Neural cell (in vitro differentiated cells): Measurements from ENCODE around the gene IBA57. TPM values are rescaled to one million over a fixed set of nuclear protein-coding genes. Genes with fewer than 3 reads are reported as not detected.

Experiments used
- H2AFZ ChIP-seq: fragments of 200-600, 300-800 bp; sonication (generic), shearing (Covaris generic); 2 replicates; pipeline ENCODE4 v1.6.0; 2014; ENCODE audit warnings: low read depth, mild to moderate bottlenecking, antibody characterized with exemption, low read length, moderate library complexity
- H3F3A ChIP-seq: fragments of 200-600 bp; shearing (Covaris generic); 2 replicates; pipeline ENCODE4 v1.6.1; 2016; ENCODE audit warnings: mild to moderate bottlenecking, moderate library complexity, mixed read lengths, antibody characterized with exemption, low read length; ENCODE audit not compliant: insufficient read depth, poor library complexity, severe bottlenecking
- H3K27ac ChIP-seq: fragments of 200-600, 300-800 bp; sonication (generic), shearing (Covaris generic); 2 replicates; pipeline ENCODE4 v1.5.1; 2014; ENCODE audit warnings: mild to moderate bottlenecking, low read length, moderate library complexity
- H3K27me3 ChIP-seq: fragments of 300-800, 200-600 bp; sonication (generic), shearing (Covaris generic); 2 replicates; pipeline ENCODE4 v1.6.0; 2014; ENCODE audit warnings: mild to moderate bottlenecking, low read depth, low read length, moderate library complexity; ENCODE audit not compliant: insufficient read depth
- H3K36me3 ChIP-seq: fragments of 300-800, 200-600 bp; sonication (generic), shearing (Covaris generic); 2 replicates; pipeline ENCODE4 v1.5.1; 2014; ENCODE audit warnings: mild to moderate bottlenecking, antibody characterized with exemption, low read length, moderate library complexity; ENCODE audit not compliant: insufficient read depth
- H3K4me2 ChIP-seq: fragments of 300-800, 200-600 bp; sonication (generic), shearing (Covaris generic); 2 replicates; pipeline ENCODE4 v1.6.0; 2014; ENCODE audit warnings: mild to moderate bottlenecking, low read length
- H3K4me3 ChIP-seq: fragments of 300-800, 200-600 bp; sonication (generic), shearing (Covaris generic); 2 replicates; pipeline ENCODE4 v1.5.1; 2014; ENCODE audit warnings: mild to moderate bottlenecking, low read length, moderate library complexity
- H3K79me2 ChIP-seq: fragments of 200-600 bp; shearing (Covaris generic); replicated peaks from 2 replicates; pipeline ENCODE4 v1.6.0; 2014; ENCODE audit warnings: mild to moderate bottlenecking, low read length, moderate library complexity; ENCODE audit not compliant: insufficient read depth
- H3K9ac ChIP-seq: fragments of 300-800, 200-600 bp; sonication (generic), shearing (Covaris generic); 2 replicates; pipeline ENCODE4 v1.6.1; 2016; ENCODE audit warnings: mild to moderate bottlenecking, low read length, mixed read lengths
- H3K9me2 ChIP-seq: fragments of 200-600 bp; shearing (Covaris generic); 2 replicates; pipeline ENCODE4 v1.6.1; 2016; ENCODE audit warnings: mild to moderate bottlenecking, low read length, mixed read lengths; ENCODE audit not compliant: insufficient read depth
- H3K9me3 ChIP-seq: fragments of 200-600, 300-800 bp; sonication (generic), shearing (Covaris generic); 2 replicates; pipeline ENCODE4 v1.6.1; 2016; ENCODE audit warnings: mild to moderate bottlenecking, mixed run types, low read length, moderate library complexity, mixed read lengths
- H4K20me1 ChIP-seq: fragments of 200-600 bp; shearing (Covaris generic); 2 replicates; pipeline ENCODE4 v1.6.1; 2016; ENCODE audit warnings: mild to moderate bottlenecking, mixed run types; ENCODE audit not compliant: insufficient read depth
- EP300 ChIP-seq: fragments of 450-650 bp; conservative IDR thresholded peaks from 2 replicates; pipeline ENCODE4 v1.6.1; 2014; ENCODE audit warnings: antibody characterized with exemption, mild to moderate bottlenecking, moderate library complexity; ENCODE audit not compliant: poor library complexity, severe bottlenecking
- EZH2 ChIP-seq: fragments of 200-600, 300-800 bp; shearing (Covaris generic), sonication (generic); IDR thresholded peaks from 2 replicates; pipeline ENCODE4 v1.6.1; 2014; ENCODE audit warnings: antibody characterized with exemption, low read length, borderline replicate concordance, mild to moderate bottlenecking; ENCODE audit not compliant: insufficient read depth, poor library complexity, severe bottlenecking
- MXI1 ChIP-seq: fragments of 450-650 bp; conservative IDR thresholded peaks from 2 replicates; pipeline ENCODE4 v1.6.1; 2014; ENCODE audit warnings: antibody characterized with exemption, mild to moderate bottlenecking; ENCODE audit not compliant: poor library complexity, severe bottlenecking
- POLR2AphosphoS5 ChIP-seq: IDR thresholded peaks from 2 replicates; pipeline ENCODE4 v1.6.1; 2012
- RAD21 ChIP-seq: fragments of 450-650 bp; conservative IDR thresholded peaks from 2 replicates; pipeline ENCODE4 v1.6.1; 2014; ENCODE audit warnings: antibody characterized with exemption, mild to moderate bottlenecking, moderate library complexity
- SMC3 ChIP-seq: fragments of 450-650 bp; conservative IDR thresholded peaks from 2 replicates; pipeline ENCODE4 v1.6.1; 2014; ENCODE audit warnings: antibody characterized with exemption, mild to moderate bottlenecking, moderate library complexity; ENCODE audit not compliant: poor library complexity
- TAF1 ChIP-seq: IDR thresholded peaks from 2 replicates; pipeline ENCODE4 v1.6.1; 2012; ENCODE audit warnings: low read depth
- polyA plus RNA-seq: library from polyadenylated mRNA; depleted of rRNA; stranded (reverse); fragments of >200 nt; gene quantifications from 2 replicates; pipeline ENCODE4 v1.2.3, GENCODE V29; 2014
- TF ChIP-seq, protein P1 (sequence below): IDR thresholded peaks from 2 replicates; pipeline ENCODE4 v1.6.1; 2012; ENCODE audit warnings: borderline replicate concordance
- TF ChIP-seq, protein P2 (sequence below): fragments of 450-650 bp; IDR thresholded peaks from 2 replicates; pipeline ENCODE4 v1.5.1; 2014; ENCODE audit warnings: antibody characterized with exemption, mild to moderate bottlenecking, moderate library complexity; ENCODE audit not compliant: poor library complexity, severe bottlenecking

The IBA57 gene
- polyA plus RNA-seq, 1 donor from 2014 or later: 5.5 TPM

DNA sequence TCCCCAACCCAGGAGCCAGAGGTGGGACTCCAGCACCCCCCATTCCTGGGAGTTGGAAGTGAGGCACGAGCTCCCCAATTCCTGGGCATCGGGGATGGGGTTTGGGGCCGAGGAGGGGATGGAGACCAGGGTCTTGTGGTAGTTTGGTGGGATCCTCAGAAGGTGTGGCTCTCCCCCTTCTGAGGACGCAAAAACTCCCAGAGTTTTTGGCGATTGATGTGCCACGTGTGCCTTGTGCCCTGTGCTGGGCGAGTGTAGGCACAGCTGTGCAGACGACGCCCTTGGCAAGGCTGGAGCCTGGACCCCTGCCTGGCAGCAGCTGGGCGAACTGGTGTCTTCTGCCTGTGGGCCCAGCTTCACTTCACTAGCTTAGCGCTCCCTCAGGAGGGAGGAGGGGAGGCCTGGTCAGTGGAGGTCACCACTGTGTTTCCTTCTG, 22.9 kb upstream of the IBA57 start:
- H3K9ac ChIP-seq: no peak overlapping the region
- peaks cover 26% of the 10 kb centered on the region for H3K79me2 ChIP-seq
- H3K4me3 ChIP-seq: peak overlapping the region; percentile 69
- H3K36me3 ChIP-seq: no peaks in the 10 kb centered on the region
- no peaks in the 10 kb centered on the region for H3F3A ChIP-seq
- H3K4me2 ChIP-seq: no peak overlapping the region
- H4K20me1 ChIP-seq: peaks cover 16% of the 10 kb centered on the region
- no peaks in the 10 kb centered on the region for H3K9me3 ChIP-seq
- H3K27ac ChIP-seq: no peak overlapping the region
- TF ChIP-seq RAD21: no peak
- no peak for TF ChIP-seq POLR2AphosphoS5
- no peak for TF ChIP-seq EZH2
- no peak for TF ChIP-seq EP300
- no peak for TF ChIP-seq TAF1
- TF ChIP-seq, protein P1, sequence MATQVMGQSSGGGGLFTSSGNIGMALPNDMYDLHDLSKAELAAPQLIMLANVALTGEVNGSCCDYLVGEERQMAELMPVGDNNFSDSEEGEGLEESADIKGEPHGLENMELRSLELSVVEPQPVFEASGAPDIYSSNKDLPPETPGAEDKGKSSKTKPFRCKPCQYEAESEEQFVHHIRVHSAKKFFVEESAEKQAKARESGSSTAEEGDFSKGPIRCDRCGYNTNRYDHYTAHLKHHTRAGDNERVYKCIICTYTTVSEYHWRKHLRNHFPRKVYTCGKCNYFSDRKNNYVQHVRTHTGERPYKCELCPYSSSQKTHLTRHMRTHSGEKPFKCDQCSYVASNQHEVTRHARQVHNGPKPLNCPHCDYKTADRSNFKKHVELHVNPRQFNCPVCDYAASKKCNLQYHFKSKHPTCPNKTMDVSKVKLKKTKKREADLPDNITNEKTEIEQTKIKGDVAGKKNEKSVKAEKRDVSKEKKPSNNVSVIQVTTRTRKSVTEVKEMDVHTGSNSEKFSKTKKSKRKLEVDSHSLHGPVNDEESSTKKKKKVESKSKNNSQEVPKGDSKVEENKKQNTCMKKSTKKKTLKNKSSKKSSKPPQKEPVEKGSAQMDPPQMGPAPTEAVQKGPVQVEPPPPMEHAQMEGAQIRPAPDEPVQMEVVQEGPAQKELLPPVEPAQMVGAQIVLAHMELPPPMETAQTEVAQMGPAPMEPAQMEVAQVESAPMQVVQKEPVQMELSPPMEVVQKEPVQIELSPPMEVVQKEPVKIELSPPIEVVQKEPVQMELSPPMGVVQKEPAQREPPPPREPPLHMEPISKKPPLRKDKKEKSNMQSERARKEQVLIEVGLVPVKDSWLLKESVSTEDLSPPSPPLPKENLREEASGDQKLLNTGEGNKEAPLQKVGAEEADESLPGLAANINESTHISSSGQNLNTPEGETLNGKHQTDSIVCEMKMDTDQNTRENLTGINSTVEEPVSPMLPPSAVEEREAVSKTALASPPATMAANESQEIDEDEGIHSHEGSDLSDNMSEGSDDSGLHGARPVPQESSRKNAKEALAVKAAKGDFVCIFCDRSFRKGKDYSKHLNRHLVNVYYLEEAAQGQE: no peak
- TF ChIP-seq, protein P2, sequence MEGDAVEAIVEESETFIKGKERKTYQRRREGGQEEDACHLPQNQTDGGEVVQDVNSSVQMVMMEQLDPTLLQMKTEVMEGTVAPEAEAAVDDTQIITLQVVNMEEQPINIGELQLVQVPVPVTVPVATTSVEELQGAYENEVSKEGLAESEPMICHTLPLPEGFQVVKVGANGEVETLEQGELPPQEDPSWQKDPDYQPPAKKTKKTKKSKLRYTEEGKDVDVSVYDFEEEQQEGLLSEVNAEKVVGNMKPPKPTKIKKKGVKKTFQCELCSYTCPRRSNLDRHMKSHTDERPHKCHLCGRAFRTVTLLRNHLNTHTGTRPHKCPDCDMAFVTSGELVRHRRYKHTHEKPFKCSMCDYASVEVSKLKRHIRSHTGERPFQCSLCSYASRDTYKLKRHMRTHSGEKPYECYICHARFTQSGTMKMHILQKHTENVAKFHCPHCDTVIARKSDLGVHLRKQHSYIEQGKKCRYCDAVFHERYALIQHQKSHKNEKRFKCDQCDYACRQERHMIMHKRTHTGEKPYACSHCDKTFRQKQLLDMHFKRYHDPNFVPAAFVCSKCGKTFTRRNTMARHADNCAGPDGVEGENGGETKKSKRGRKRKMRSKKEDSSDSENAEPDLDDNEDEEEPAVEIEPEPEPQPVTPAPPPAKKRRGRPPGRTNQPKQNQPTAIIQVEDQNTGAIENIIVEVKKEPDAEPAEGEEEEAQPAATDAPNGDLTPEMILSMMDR: no peak
- no peak for TF ChIP-seq SMC3
- no peak for TF ChIP-seq MXI1
- H3K27me3 ChIP-seq: peaks cover under 1% of the 10 kb centered on the region
- H2AFZ ChIP-seq: no peak overlapping the region
- H3K9me2 ChIP-seq: no peaks in the 10 kb centered on the region

DNA sequence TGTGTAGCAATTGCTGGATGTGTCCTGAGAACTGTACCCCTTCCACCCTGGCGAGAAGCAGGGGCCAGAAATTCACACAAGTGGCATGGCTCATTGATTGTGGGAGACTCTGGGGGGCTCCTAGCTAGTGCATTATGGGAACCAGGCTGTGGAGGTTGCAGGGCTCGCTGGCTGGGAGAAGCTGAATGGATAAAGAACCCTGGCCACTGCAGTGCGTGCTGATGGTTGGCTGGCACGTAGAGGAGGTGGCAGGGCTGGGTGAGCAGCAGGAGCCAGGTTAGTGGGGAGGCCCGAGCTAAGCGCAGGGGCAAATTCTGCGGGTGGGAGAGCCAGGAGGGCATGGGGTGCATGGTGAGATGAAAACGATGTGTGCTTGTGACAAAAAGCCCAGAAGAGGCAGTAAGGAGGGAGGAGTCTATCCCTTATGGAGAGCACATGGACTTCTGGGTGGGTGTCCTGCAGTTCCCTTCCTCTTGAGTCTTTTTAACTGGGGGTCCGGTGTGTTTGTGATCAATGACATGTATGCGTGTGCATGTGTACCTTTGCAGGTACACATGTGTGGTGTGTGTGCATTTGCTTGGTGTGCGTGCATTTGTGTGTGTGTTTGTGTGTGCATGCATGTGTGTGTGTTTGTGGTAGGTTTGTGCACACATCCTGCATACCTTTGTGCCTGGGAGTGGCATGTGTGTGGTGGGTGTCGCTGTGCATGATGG, 22.0 kb upstream of the IBA57 start:
- Histone ChIP-seq H3K4me2 (no peak overlapping the region), H3K79me2 (peaks cover 26% of the 10 kb centered on the region)

More for the DNA sequence above, 22.0 kb upstream of the IBA57 start:
- H3K27ac ChIP-seq: no peak overlapping the region
- peak overlapping the region; percentile 69 for H3K4me3 ChIP-seq
- H3K9me2 ChIP-seq: no peaks in the 10 kb centered on the region
- no peaks in the 10 kb centered on the region for H3K27me3 ChIP-seq
- no peaks in the 10 kb centered on the region for H3K9me3 ChIP-seq
- peaks cover 16% of the 10 kb centered on the region for H4K20me1 ChIP-seq
- TF ChIP-seq MXI1 (no peak), EZH2 (no peak), EP300 (no peak), SMC3 (no peak), TAF1 (no peak), RAD21 (no peak), POLR2AphosphoS5 (no peak)
- TF ChIP-seq, protein P2: no peak
- TF ChIP-seq, protein P1: no peak
- H3F3A ChIP-seq: no peaks in the 10 kb centered on the region
- H2AFZ ChIP-seq: no peak overlapping the region
- no peak overlapping the region for H3K9ac ChIP-seq
- H3K36me3 ChIP-seq: no peaks in the 10 kb centered on the region
